Fibroblast of the conjunctiva (primary cell): ENCODE measurements around the gene BRS3.
A peak's percentile ranks its signal among the peaks of the same experiment; 100 is the strongest.

Source experiments
- DNase-seq: peaks from one replicate; pipeline ENCODE4 v3.0.0-alpha.2; 2010; ENCODE audit warnings: low read depth

The BRS3 gene

DNA sequence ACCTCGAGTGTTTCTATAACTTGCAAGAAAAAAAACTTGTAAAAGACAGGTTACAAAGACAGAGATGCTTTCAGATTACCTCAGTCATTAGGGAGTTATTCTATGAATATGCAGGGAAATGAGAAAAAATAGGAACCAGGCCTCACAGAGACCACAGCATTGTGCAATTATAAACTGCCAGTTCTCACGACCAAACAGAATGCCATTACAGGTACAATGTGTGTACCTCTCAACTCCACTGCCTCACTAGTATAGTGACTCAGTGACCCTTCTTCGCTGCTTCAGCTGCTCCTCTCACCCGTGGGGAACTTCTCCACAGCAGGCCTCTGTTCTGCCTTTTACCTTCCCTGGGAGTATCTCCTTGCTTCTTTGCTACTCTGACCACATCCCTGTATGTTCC, 7.3 kb downstream of the BRS3 start:
- no peak for DNase-seq

DNA sequence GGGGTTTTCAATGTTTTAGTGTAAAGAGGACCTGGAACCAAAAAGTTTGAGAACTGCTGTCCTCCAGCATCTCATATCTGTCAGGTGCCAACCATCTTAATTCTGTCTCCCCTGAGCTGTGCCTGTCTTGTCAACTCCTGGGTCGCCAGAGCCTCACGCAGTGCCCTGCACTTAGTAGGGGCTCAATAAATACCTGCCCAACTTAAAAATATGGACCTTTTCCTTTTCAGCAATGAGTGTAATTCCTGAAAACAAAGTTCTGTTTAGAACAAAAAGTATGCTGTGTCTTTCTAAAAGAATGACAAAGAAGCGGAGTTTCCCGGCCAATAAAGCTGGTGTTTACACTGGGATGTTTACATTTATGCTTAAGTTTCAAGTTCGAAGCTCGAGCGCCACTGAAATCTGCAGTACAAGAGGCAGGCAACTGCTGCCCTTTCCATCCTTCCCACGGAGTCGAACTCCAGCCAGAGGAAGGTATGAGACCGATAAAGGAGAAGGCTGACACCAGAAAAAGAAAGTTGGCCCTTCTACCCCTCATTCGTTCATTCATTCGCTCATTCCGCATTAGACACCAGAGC, 8.5 kb downstream of the BRS3 start:
- no peak for DNase-seq

DNA sequence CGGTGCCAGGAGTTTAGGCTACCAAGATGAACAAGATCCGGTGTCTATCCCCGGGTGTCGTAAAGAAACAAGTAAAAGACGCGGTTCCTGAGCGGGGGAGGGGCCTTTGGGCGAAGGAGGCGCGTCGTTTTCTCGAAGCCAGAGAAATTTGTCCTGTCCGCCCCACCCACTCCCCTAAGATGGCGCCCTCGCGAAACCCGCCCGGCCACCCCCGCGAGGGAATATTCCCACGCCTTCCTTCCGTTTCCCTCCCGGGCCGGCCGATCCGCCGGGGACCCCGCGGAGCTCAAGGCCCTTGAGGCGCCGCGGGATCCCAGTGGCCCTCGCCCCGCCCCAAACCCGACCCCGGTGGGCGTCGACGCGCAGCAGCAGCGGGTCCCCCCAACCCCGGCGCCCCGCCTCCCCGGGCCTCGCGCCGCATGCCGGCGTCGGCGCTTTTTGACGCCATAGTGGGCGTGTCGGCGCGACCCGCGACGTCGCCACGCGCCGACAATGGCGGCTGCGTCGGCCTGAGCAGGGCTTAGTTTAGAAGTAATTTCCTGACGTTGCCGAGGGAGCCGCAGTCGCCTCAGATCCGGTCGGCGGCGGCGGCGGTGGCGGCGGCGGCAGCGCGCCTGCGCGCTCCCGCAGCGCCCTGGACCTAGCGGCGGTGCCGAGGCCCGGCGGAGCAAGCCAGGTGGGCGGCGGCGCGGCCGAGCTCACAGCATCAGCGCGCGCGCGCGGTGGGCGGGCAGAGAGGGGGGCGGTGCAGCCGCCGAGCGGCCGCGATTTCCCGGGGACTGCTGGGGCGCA, 9.2 kb downstream of the BRS3 start:
- DNase-seq, result peak; percentile 75

DNA sequence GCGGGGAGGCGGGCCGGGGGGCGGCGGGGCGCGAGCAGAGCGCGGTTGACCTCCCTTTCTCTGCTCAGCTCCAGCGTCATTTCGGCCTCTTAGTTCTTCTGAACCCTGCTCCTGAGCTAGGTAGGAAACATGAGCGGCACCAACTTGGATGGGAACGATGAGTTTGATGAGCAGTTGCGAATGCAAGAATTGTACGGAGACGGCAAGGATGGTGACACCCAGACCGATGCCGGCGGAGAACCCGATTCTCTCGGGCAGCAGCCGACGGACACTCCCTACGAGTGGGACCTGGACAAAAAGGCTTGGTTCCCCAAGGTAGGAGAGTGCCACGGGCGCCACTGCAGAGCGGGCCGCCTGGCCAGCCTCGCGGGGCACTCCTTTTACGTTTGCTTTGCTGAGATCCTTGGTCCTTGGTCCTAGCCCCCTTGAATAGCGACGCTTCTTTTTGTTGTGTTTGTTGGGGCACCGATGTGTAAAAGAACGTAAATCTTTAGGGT, 9.9 kb downstream of the BRS3 start, which contains the start of gene HTATSF1:
Gene HTATSF1, plus strand, starts transcription at position 37 of the 497 bp plus-strand sequence. Its CDS starts 93 bp downstream, at position 130.
- no peak for DNase-seq

DNA sequence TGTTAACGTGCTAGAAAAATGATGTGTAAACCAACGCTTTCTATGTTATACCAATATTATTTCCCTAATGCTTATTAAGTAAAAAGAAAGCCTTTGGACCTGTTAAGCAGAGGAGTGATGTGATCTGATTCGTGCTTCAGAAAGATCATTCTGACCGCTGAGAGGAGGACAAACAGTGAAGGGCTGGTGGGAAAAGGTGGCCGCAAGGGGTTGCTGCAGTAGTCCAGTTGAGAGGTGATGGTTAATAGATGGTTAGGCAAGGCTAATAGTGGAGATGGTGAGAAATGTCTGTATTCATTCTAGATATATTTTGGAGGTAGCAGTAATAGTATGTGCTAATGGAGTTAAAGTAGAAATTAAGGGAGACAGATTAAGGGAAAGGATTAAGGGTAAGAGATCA, 31.3 kb downstream of the BRS3 start:
- no peak for DNase-seq

DNA sequence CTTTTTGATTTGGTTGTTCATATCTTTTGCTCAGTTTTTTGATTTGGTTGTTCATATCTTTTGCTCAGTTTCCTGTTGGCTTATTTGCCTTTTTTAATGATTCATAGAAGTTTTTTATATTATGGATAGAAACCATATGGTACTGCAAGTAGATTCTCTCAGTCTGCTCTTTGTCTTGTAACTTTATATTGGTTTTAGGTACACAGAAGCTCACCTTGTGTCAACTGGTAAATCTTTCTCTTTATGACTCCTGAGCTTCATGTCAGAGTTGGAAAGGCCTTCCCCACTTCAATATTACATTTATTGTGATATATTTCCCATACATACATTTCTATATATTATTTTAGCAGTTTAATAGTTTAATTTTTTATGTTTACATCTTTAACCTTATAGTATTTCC, 36.0 kb downstream of the BRS3 start:
- DNase-seq, result no peak

DNA sequence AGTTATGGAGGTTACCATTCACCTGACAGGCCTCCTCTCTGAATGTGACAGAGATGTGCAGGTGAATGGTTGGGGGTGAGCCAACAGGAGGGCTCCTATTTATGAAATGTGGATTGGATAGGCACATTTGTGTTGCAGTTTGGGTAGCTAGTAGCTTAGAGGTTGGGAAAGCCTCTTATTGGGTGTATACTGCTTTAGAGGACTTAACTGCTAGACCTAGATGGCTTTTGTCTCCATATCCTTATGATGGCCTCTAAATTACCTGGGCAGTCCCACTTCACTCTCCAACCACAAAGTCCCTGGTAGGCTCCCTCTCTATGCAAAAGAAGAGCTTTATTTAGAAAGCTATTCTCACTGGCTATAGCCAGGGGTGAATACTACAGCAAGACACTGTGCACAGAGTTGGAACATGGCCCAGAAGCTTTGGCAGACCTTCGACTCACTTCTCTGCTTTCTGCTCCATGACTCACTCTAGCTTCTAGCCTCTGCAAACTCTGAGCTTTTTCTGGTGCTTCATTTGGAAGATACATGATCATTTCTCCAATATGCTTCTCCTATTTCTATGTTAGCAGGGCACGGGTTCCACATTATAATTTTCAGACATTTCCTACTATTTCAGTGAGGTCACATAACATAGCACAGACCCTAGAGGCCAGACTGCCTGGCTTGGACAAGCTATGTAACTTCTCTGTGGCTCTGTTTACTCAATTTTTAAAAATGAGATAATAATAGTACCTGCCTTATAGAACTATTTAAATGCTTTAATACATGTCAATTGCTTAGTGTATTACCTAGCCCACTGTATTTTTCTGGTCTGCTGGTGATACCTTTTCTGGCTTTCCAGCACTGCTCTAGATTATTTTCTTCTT, 38.2 kb downstream of the BRS3 start:
- peak; percentile 89 for DNase-seq

DNA sequence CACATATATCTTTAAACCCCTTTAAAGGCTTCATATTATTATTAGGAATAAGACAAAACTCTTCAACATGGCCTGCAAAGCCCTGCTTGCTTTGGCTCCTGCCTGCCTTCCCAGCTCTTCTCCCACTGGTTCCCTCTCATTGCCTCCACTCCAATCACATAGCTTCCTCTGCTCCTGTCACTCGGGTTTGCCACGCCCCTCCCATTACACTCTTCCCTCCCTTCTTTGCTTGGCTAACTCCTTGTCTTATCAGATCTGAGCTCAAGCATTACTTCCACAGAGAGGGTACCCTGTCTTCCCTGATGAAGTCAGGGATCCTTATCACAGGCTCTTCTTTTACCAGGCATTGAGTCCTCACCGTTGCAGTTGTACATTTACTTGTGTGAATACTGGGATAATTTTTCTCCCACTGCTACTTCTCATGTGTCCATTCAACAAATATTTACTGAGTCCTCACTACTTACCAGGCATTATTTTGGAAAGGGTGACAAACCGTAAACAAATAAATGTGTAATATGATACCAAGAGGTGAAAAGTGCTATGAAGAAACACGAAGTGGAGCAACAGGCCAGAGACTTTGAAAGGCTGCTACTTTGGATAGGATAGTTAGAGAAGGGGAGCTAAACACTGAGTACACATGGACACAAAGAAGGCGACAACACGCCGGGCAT, 41.0 kb downstream of the BRS3 start:
- DNase-seq, result no peak

DNA sequence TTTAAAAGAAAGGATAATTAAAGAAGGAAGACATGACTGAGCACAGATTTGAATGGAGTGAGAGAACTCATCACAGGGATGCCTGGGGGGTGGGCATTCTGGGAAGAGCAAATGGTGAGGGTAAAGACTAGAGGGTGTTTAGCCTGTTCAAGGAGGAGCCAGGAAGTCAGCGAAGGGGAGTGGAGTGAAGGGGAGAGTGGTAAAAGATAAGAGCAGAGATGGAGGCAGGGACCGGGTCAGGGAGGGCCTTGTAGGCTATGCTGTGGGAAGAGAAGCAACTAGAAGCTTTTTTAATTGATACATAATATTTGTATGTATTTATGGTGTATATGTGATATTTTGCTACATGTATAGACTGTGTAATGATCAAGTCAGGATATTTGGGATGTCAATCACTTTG, 42.0 kb downstream of the BRS3 start:
- DNase-seq, result no peak

DNA sequence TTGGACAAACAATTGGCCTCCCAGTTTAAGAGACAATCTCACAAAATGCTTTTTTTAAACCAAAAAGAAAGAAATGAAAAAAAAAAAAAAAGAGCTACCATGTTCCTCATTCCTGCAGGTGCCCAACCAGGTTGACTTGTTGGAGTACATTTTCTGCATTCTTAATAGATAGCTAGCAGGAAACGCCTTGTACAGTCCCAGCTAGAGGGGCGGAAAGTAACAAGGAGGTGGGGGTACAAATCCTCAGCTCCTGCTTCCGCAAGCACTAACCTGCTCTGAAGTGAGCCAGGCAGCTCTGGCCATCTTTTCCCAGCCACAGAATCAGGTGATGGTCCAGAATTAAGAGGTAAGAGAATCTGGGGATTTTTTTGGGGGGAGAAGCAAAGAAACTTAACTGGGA, 44.2 kb downstream of the BRS3 start, which contains the start of gene VGLL1:
Gene VGLL1, plus strand, starts transcription at position 265 of the 400 bp plus-strand sequence. CDS start 3,806 bp downstream, outside the sequence.
- no peak for DNase-seq

DNA sequence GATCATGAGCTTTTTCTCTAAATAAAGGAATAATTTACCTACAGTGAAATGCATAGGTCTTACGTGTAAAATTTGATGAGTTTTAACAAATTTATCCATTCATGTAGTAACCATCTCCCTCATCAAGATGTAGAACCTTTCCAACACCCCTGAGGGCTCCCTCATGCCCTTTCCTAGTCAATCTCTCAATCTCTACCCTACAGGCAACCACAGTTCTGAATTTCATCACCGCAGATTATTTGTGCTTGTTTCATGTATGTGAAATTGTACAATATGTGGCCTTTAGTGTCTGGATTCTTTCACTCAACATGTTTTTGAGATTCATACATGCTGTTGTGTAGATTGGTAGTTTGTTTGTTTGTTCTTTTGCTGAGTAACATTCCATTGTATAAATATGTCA, 46.4 kb downstream of the BRS3 start:
- no peak for DNase-seq

DNA sequence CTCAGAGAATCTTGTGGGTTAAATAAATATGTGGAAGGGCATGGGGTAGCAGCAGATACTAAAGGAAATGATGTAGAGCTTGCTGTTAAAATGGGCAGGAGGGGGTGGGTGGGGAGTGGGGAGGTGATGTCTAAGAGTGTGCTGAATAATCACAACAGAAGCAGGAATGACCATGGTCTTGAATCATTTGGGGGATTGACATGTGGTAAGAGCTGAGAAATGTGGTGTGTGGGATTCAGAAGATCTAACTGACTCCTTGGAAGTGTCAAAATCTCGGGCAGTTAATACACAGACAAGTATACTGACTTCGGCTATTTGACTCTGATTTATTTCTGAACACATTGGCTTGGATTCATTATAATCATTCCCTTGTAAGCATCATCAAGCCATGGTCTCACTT, 51.1 kb downstream of the BRS3 start:
- no peak for DNase-seq

DNA sequence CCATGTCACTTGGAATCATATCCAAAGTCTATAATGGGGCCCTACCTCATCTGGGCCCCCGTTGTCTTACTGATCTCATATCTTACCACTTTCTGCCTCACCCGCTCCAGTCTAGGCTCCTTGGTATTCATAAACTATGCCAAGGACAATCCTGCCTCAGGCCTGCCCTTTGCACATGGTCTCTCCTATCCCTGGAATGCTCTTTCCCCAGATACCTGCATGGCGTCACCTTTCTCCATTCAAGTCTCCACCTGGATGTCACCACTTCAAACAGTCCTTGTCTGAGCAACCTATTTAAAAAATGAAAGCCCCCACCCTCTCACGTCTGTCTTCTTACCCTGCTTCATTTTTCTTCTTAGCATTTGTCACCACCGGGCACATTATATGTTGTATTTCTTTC, 52.5 kb downstream of the BRS3 start:
- DNase-seq, result no peak

DNA sequence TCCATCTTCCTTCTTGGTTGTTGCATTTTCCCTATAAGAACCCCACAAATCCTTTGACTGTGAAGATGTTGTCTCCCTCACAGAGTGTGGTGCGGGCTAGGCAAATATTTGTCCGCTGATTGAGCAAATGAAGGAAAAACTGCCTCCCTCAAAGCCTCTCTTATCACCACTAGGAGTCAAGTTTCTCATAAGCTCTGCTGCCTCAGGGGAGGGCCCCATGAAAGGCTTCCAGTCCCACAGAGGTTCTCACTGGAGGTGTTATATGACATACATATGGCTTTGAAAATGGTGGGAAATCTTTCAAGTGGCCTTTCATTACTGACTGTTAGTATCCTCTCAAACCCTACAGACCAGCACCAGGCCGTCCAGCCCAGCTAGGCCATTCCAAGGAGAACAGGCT, 53.5 kb downstream of the BRS3 start:
- no peak for DNase-seq

DNA sequence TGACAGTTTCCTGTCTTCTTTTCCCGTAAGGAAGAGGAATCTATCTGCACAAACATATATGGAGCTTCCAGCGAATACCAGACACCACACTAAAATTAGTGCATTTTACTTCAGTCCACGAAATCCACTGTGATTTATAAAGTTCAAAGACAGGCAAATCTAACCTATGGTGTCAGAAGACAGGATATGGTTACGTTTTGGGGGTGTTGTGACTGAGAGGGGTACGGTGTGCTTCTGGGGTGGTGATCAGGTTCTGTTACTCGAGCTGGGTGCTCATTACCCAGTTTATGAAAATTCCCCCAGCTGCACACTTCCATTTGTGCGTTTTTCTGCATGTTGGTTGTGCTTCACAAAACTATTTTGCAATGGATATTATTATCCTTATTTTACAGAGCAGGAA, 54.5 kb downstream of the BRS3 start:
- no peak for DNase-seq
